Activated CD8-positive, alpha-beta T cell treated with anti-CD3 and anti-CD28 coated beads, Interleukin-2, amount 10 ng/mL, durations not matched to agents 7 days and 5 days (primary cell): ENCODE data around the gene SRSF3. TPM values are rescaled to one million over a fixed set of nuclear protein-coding genes. Genes with fewer than 3 reads are reported as not detected.

Experiments used
- ATAC-seq: fragments of 150-1000 bp; cut with Tn5 transposase; one replicate; pipeline ENCODE4 v1.10.0; 2021; ENCODE audit warnings: moderate library complexity
- CTCF ChIA-PET: fragments of 350-600 bp; sonication (Branson Sonifier 250); formaldehyde crosslinking; loops from one replicate; lab custom pipeline; 2021; ENCODE audit warnings: antibody characterized with exemption; lab: Charles Lee
- POLR2A ChIA-PET: fragments of 350-600 bp; sonication (Branson Sonifier 250); formaldehyde crosslinking; loops from one replicate; lab custom pipeline; 2021; ENCODE audit warnings: antibody characterized with exemption; lab: Charles Lee
- DNase-seq: peaks from one replicate; pipeline ENCODE4 v3.0.0-alpha.2; 2020
- H3K27ac Mint-ChIP-seq: one replicate; pipeline ENCODE4 v1.8.0; 2021; ENCODE audit warnings: mild to moderate bottlenecking, mixed read lengths
- H3K27me3 Mint-ChIP-seq: one replicate; pipeline ENCODE4 v1.8.0; 2021; ENCODE audit warnings: low read depth, mixed read lengths
- H3K36me3 Mint-ChIP-seq: one replicate; pipeline ENCODE4 v1.8.0; 2021; ENCODE audit warnings: low read depth, mixed read lengths
- H3K4me1 Mint-ChIP-seq: one replicate; pipeline ENCODE4 v1.8.0; 2021; ENCODE audit warnings: low read depth, mixed read lengths
- H3K4me3 Mint-ChIP-seq: one replicate; pipeline ENCODE4 v1.8.0; 2021; ENCODE audit warnings: mild to moderate bottlenecking, mixed read lengths
- H3K9me3 Mint-ChIP-seq: one replicate; pipeline ENCODE4 v1.8.0; 2022; ENCODE audit warnings: mixed read lengths; ENCODE audit not compliant: insufficient read depth
- total RNA-seq, 2 experiments: library from RNA; stranded (reverse); gene quantifications; one replicate each; pipeline ENCODE4 v1.2.3, GENCODE V29; 2021

The SRSF3 gene
- total RNA-seq, 2 experiments from 2014 or later = 482 to 509 TPM

DNA sequence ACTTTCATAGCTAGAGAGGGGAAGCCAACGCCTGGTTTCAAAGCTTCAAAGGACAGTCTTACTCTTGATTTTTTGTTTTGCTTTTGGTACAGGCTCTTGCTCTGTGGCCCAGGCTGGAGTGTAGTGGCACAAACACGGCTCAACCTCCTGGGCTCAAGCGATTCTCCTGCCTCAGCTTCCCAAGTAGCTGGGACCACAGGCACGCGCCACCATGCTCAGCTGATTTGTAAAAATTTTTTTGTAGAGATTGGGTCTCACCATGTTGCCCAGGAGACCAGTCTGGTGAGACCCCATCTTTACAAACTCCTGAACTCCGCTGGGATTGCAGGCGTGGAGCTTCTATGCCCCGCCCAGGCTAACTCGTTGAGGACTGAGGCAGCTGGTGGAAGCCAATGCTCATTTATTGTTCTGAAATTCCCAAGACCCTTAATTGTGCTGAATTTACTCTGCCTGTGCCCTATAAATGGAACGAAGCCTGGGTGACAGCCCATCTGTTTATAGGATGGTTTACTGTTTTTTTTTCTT, 18.0 kb downstream of the SRSF3 start:
- Mint-ChIP-seq H3K4me1 (peaks cover 16% of the 10 kb centered on the region), H3K27ac (no peak overlapping the region), H3K36me3 (peaks cover 55% of the 10 kb centered on the region), H3K4me3 (no peak overlapping the region), H3K27me3 (no peaks in the 10 kb centered on the region), H3K9me3 (no peaks in the 10 kb centered on the region)
- DNase-seq = no peak
- ATAC-seq = no peak
- ChIA-PET POLR2A (interaction anchor here (1.3 kb wide), 1 partner anchor 12 kb away, joined by 3 read pairs; no protein-coding TSS in a partner anchor), CTCF (interaction anchor here (0.9 to 4.6 kb wide), 6 partner anchors 78 to 264 kb away, joined by 3 to 25 read pairs (median 4); no protein-coding TSS in a partner anchor)

GRCh38 chr6:36613200-36613995, 19.2 kb downstream of the SRSF3 start:
- no peak overlapping the region for H3K4me3 Mint-ChIP-seq
- H3K27ac Mint-ChIP-seq = peak overlapping the region; percentile 5
- POLR2A ChIA-PET = no interaction called here

DNA sequence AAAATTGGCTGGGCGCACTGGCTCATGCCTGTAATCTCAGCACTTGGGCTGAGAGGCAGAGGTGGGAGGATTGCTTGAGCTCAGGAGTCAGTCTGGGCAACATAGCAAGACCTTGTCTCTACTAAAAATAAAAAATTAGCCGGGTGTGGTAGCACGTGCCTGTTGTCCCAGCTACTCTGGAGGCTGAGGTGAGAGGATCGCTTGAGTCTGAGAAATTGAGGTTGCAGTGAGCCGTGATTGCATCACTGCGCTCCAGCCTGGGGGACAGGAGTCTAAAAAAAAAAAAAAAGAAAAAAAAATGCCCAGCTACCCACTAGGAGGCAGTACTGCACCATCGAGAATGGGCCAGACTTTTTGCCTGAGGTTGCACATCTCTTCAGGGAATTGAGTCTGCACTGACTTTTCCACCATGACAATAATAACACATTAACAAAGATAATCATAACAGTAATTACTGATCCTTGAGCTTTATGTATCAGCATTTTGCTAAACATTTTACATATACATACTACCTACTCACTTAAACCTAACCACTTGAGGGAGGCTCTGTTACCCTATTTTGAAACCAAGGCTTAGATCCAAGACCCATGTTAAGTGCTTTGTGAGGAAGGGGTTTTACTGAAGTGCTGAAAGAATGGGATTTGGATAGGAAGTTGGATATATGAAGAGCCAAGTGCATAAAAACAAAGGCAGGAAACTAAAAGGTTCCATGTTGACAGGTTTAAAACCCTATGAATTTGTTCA, 21.0 kb downstream of the SRSF3 start:
- CTCF ChIA-PET = interaction anchor here (0.7 to 5.9 kb wide), 47 partner anchors 9 to 403 kb away, joined by 3 to 128 read pairs (median 4); partner anchors contain the start of genes CDKN1A and PPIL1
- no peak overlapping the region for H3K4me3 Mint-ChIP-seq
- H3K27ac Mint-ChIP-seq = no peak overlapping the region
- peaks cover 27% of the 10 kb centered on the region for H3K36me3 Mint-ChIP-seq
- no peaks in the 10 kb centered on the region for H3K9me3 Mint-ChIP-seq
- no peaks in the 10 kb centered on the region for H3K27me3 Mint-ChIP-seq
- peaks cover 8% of the 10 kb centered on the region for H3K4me1 Mint-ChIP-seq
- POLR2A ChIA-PET = interaction anchor here (0.7 to 1.5 kb wide), 4 partner anchors 17 to 275 kb away, joined by 3 to 6 read pairs (median 3); no protein-coding TSS in a partner anchor
- ATAC-seq (peak; percentile 38), DNase-seq (peak; percentile 57)

More at GRCh38 chr6:36613200-36613995, 19.2 kb downstream of the SRSF3 start:
- no peaks in the 10 kb centered on the region for H3K9me3 Mint-ChIP-seq
- CTCF ChIA-PET = interaction anchor here (2.4 to 2.5 kb wide), 2 partner anchors 64 to 169 kb away, joined by 5 to 12 read pairs; partner anchors contain the start of gene CDKN1A
- H3K36me3 Mint-ChIP-seq = peaks cover 43% of the 10 kb centered on the region
- H3K4me1 Mint-ChIP-seq = peaks cover 9% of the 10 kb centered on the region
- DNase-seq (no peak), ATAC-seq (no peak)
- no peaks in the 10 kb centered on the region for H3K27me3 Mint-ChIP-seq

DNA sequence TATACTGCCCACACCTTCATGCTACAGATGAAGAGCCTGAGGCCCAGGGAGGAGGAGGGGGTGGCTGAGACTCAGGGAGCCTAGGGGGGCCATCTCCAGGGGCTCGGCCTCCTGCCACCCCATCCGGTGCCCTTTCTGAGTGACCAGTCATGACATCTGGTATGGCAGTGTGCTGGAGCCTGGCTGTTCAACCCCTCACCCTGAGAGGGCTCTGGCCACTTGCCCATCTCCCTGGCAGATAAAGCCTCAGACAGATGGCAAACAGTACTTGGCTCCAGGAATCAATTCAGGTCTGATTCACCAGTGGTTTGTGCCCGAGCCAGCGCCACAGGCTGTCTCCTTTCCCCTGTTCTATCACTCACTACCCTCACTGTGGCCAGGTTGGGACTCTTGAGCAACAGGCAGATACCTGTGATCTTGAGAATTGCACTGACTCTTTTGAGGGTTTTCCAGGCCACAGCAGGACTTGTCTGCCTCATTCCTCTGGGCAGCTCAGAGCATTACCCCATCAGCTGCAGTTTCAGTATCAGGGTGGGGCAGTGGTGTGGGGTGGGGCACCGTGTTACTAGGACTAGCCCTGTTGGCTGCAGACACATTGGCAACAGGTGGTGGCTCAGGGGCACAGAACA, 22.8 kb downstream of the SRSF3 start:
- H3K27ac Mint-ChIP-seq = no peak overlapping the region
- ATAC-seq = no peak

DNA sequence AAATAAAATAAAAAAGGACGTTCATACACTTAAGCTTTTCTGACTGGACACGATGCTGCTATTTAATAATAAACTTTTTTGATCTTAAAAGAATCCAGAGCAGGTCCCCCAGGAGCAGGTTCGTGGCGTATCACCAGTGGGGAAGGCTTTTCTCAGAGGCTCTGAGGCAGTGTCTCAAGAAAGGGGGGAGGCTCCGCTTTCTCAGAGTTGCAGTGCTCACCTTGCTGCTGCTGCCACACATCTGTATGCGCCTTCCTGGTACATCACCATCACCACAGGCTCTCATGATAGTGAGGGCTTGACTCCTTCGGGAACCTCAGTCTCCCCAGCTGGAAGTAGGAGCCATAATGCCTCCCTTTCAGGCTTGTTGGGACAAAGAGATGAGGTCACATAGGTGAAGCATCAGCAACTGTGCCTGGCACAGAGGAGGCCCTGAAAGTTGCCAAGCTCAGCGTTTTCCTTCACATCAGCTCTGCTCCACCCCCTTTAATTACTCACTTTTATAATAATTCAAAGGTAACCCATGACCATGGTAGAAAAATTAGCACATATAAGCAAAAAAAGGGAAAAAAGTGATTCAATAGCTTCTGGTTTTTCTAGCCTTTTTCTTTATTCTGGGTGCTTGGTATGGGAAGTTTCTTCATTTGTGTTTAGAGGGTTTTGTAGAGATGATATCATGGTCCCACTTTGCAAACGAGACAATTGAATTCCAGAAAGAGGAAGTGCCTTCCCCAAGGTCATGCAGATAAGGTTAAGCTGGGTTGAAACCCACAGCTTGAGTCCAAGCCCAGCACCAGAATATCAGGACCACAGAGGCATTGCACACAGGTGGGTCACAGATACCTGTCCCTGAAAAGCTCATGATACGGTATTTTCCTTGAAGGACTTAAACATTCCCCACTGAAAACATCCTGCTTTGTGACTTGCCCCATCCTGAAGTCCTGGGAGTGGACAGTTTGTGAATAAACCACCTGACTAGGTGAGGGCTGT, 24.5 kb downstream of the SRSF3 start:
- no peak overlapping the region for H3K4me3 Mint-ChIP-seq
- H3K4me1 Mint-ChIP-seq = peaks cover 20% of the 10 kb centered on the region
- POLR2A ChIA-PET = no interaction called here
- H3K27me3 Mint-ChIP-seq = no peaks in the 10 kb centered on the region
- H3K36me3 Mint-ChIP-seq = peaks cover 5% of the 10 kb centered on the region
- CTCF ChIA-PET = interaction anchor here (1.0 to 5.9 kb wide), 5 partner anchors 8 to 164 kb away, joined by 3 to 128 read pairs (median 4); no protein-coding TSS in a partner anchor
- DNase-seq (no peak), ATAC-seq (no peak)
- no peak overlapping the region for H3K27ac Mint-ChIP-seq
- H3K9me3 Mint-ChIP-seq = no peaks in the 10 kb centered on the region

More for the DNA sequence above, 22.8 kb downstream of the SRSF3 start:
- DNase-seq = no peak
- CTCF ChIA-PET = interaction anchor here (0.7 to 5.9 kb wide), 8 partner anchors 11 to 165 kb away, joined by 3 to 128 read pairs (median 14); no protein-coding TSS in a partner anchor
- no peaks in the 10 kb centered on the region for H3K27me3 Mint-ChIP-seq
- H3K4me1 Mint-ChIP-seq = peaks cover 8% of the 10 kb centered on the region
- POLR2A ChIA-PET = no interaction called here
- H3K9me3 Mint-ChIP-seq = no peaks in the 10 kb centered on the region
- peaks cover 14% of the 10 kb centered on the region for H3K36me3 Mint-ChIP-seq
- no peak overlapping the region for H3K4me3 Mint-ChIP-seq

- H3K9me3 Mint-ChIP-seq = no peaks in the 10 kb centered on the region
- DNase-seq (no peak), ATAC-seq (no peak)
- H3K36me3 Mint-ChIP-seq = no peaks in the 10 kb centered on the region
- H3K4me1 Mint-ChIP-seq = peaks cover 34% of the 10 kb centered on the region
- ChIA-PET CTCF (no interaction called here), POLR2A (no interaction called here)
- H3K27ac Mint-ChIP-seq = no peak overlapping the region
- no peaks in the 10 kb centered on the region for H3K27me3 Mint-ChIP-seq
- H3K4me3 Mint-ChIP-seq = no peak overlapping the region
Observed at GRCh38 chr6:36621371-36621855, 27.3 kb downstream of the SRSF3 start.

DNA sequence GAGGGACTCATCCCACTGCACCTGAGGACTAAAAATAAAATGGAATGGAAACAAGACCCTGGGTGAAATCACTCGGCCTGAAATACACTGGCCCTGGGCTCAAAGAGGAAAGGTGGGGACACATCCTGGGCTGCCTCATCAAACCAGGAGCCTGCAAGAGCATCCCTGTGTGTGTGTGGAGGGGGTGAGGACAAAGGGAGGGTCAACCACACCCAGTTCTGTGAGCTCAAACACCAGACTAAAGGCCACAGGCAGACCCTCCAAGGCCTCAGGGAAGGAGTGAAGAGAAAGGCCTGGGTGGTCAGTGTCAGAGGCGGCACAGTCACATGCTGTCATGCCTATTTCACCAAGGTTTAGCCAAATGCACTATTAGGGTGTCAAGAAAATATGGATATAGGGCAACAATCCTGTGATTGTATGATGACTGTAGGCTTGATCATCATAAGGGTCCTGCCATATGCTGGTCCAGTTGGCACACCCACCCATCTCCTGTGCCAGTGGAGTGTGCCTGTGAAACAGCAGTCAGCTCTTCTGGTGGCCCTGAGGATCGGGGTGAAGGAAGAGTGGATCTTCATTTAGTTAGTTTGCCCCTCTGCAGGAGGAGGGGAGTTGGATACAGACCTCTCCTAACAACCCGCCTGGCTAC, 28.9 kb downstream of the SRSF3 start:
- CTCF ChIA-PET = interaction anchor here (0.6 to 4.5 kb wide), 15 partner anchors 9 to 161 kb away, joined by 3 to 58 read pairs (median 4); partner anchors contain the start of gene CDKN1A
- ATAC-seq (peak; percentile 7), DNase-seq (no peak)
- POLR2A ChIA-PET = no interaction called here
- Mint-ChIP-seq H3K4me3 (no peak overlapping the region), H3K36me3 (no peaks in the 10 kb centered on the region), H3K9me3 (no peaks in the 10 kb centered on the region), H3K4me1 (peaks cover 38% of the 10 kb centered on the region), H3K27me3 (no peaks in the 10 kb centered on the region), H3K27ac (peak overlapping the region; percentile 1)

DNA sequence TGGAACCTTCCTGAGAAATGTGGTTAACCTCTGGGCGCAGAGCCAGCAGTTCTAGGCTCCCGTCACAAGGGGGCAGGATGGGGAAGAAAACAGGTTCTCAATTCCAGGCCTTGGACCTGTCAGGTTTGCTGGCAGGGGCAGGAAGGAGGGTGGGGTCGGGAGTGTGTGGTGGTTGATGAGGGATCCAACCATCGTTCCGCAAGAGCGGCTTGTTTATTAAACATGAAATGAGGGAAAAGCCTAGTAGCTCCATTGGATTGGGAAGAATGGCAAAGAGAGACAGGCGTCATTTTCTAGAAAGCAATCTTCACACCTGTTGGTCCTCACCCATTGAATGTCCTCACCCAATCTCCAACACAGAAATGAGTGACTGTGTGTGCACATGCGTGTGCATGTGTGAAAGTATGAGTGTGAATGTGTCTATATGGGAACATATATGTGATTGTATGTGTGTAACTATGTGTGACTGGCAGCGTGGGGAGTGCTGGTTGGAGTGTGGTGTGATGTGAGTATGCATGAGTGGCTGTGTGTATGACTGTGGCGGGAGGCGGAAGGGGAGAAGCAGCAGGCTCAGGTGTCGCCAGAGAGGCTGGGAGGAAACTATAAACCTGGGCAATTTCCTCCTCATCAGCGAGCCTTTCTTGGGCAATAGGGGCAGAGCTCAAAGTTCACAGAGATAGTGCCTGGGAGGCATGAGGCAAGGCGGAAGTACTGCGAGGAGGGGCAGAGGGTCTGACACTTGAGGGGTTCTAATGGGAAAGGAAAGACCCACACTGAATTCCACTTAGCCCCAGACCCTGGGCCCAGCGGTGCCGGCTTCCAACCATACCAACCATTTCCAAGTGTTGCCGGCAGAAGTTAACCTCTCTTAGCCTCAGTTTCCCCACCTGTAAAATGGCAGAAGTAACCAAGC, 29.6 kb downstream of the SRSF3 start:
- peak overlapping the region; percentile 1 for H3K27ac Mint-ChIP-seq
- POLR2A ChIA-PET = interaction anchor here (0.5 to 0.6 kb wide), 2 partner anchors 75 to 159 kb away, joined by 3 to 5 read pairs; no protein-coding TSS in a partner anchor
- peak; percentile 83 for DNase-seq
- no peaks in the 10 kb centered on the region for H3K9me3 Mint-ChIP-seq
- ATAC-seq = peak; percentile 77
- peaks cover 38% of the 10 kb centered on the region for H3K4me1 Mint-ChIP-seq
- no peak overlapping the region for H3K4me3 Mint-ChIP-seq
- CTCF ChIA-PET = interaction anchor here (0.6 to 4.5 kb wide), 28 partner anchors 8 to 463 kb away, joined by 3 to 58 read pairs (median 4); partner anchors contain the start of gene CDKN1A
- H3K36me3 Mint-ChIP-seq = no peaks in the 10 kb centered on the region
- no peaks in the 10 kb centered on the region for H3K27me3 Mint-ChIP-seq
